Hepatocyte (in vitro differentiated cells): ENCODE data around the gene PNMA1. TPM values are rescaled to one million over a fixed set of nuclear protein-coding genes. Genes with fewer than 3 reads are reported as not detected.

Experiments used
- DNase-seq: peaks from one replicate; pipeline ENCODE4 v3.0.0-alpha.2; 2016; ENCODE audit warnings: low spot score
- H2AFZ ChIP-seq: fragments of 200-600 bp; sonication (generic); 2 replicates; pipeline ENCODE4 v1.6.0; 2016; ENCODE audit warnings: antibody characterized with exemption, mild to moderate bottlenecking
- H3K27ac ChIP-seq: fragments of 200-600 bp; sonication (generic); 2 replicates; pipeline ENCODE4 v1.5.1; 2016; ENCODE audit warnings: mild to moderate bottlenecking
- H3K27me3 ChIP-seq: fragments of 200-600 bp; sonication (generic); 2 replicates; pipeline ENCODE4 v1.6.1; 2016
- H3K36me3 ChIP-seq: fragments of 200-600 bp; sonication (generic); replicated peaks from 2 replicates; pipeline ENCODE4 v1.5.1; 2016; ENCODE audit warnings: low read depth; ENCODE audit not compliant: insufficient read depth
- H3K4me1 ChIP-seq: fragments of 200-600 bp; sonication (generic); 2 replicates; pipeline ENCODE4 v1.5.1; 2016; ENCODE audit warnings: mild to moderate bottlenecking, moderate library complexity; ENCODE audit not compliant: insufficient read depth
- H3K4me2 ChIP-seq: fragments of 200-600 bp; sonication (generic); 2 replicates; pipeline ENCODE4 v1.6.0; 2016
- H3K4me3 ChIP-seq: fragments of 200-600 bp; sonication (generic); 2 replicates; pipeline ENCODE4 v1.5.1; 2016; ENCODE audit warnings: mild to moderate bottlenecking
- H3K79me2 ChIP-seq: fragments of 200-600 bp; sonication (generic); 2 replicates; pipeline ENCODE4 v1.6.0; 2017; ENCODE audit warnings: mild to moderate bottlenecking
- H3K9me2 ChIP-seq: fragments of 200-600 bp; sonication (generic); replicated peaks from 2 replicates; pipeline ENCODE4 v1.6.0; 2017; ENCODE audit warnings: mild to moderate bottlenecking; ENCODE audit not compliant: insufficient read depth
- H3K9me3 ChIP-seq: fragments of 200-600 bp; sonication (generic); 2 replicates; pipeline ENCODE4 v1.5.1; 2016; ENCODE audit warnings: low read depth, mild to moderate bottlenecking
- H4K20me1 ChIP-seq: fragments of 200-600 bp; sonication (generic); 2 replicates; pipeline ENCODE4 v1.6.0; 2016; ENCODE audit warnings: mild to moderate bottlenecking; ENCODE audit not compliant: insufficient read depth, poor library complexity, severe bottlenecking
- CTCF ChIP-seq: fragments of 200-600 bp; sonication (generic); IDR thresholded peaks from 2 replicates; pipeline ENCODE4 v1.5.1; 2016; ENCODE audit warnings: antibody characterized with exemption, mild to moderate bottlenecking; ENCODE audit not compliant: poor library complexity
- EZH2 ChIP-seq: fragments of 200-600 bp; sonication (generic); IDR thresholded peaks from 2 replicates; pipeline ENCODE4 v1.6.1; 2016; ENCODE audit warnings: antibody characterized with exemption, mild to moderate bottlenecking, borderline replicate concordance
- EZH2phosphoT487 ChIP-seq: fragments of 200-600 bp; sonication (generic); IDR thresholded peaks from one replicate; pipeline ENCODE4 v1.6.1; 2018; ENCODE audit warnings: antibody characterized with exemption, mild to moderate bottlenecking, low read depth, moderate library complexity; ENCODE audit not compliant: unreplicated experiment, severe bottlenecking
- WGBS: methylation state at CpG from one replicate; pipeline ENCODE4 v1.1.6; 2016; ENCODE audit warnings: low lambda C conversion rate; ENCODE audit errors: missing lambda C conversion rate; 5-methylcytosine and 5-hydroxymethylcytosine counted together
- polyA plus RNA-seq: library from polyadenylated mRNA; unstranded; fragments of >200 nt; fragmentation: Nextera tagmentation; extraction: Ambion mirVana; gene quantifications from 2 replicates; pipeline ENCODE4 v1.2.1, GENCODE V29; 2016
- total RNA-seq: library from RNA; depleted of rRNA; stranded (reverse); fragments of >200 nt; gene quantifications from 2 replicates; pipeline ENCODE4 v1.2.3, GENCODE V29; 2014

Gene PNMA1
- total and polyA plus RNA-seq, 2 experiments from 2014 or later, result 27.3 to 45.7 TPM

- TF ChIP-seq EZH2 (no peak), EZH2phosphoT487 (no peak), CTCF (no peak)
- H3K27me3 ChIP-seq, result no peaks in the 10 kb centered on the region
- no peak overlapping the region for H2AFZ ChIP-seq
- H3K79me2 ChIP-seq, result peaks cover 99% of the 10 kb centered on the region
- no peak overlapping the region for H3K4me2 ChIP-seq
- H3K9me2 ChIP-seq, result no peaks in the 10 kb centered on the region
- H4K20me1 ChIP-seq, result peaks cover 100% of the 10 kb centered on the region
- H3K36me3 ChIP-seq, result no peaks in the 10 kb centered on the region
- no peak overlapping the region for H3K4me3 ChIP-seq
- H3K4me1 ChIP-seq, result peaks cover 77% of the 10 kb centered on the region
- peak overlapping the region; percentile 89 for H3K27ac ChIP-seq
- no peak for DNase-seq
- no peaks in the 10 kb centered on the region for H3K9me3 ChIP-seq
- WGBS, result 78% methylated on average over 7 of the region's 7 CpGs
These were observed 37.0 kb upstream of the PNMA1 start for GRCh38 chr14:73751157-73751691.

GRCh38 chr14:73750531-73750901 is 36.3 kb upstream of the PNMA1 start:
- H3K4me3 ChIP-seq, result no peak overlapping the region
- DNase-seq, result no peak
- H4K20me1 ChIP-seq, result peaks cover 100% of the 10 kb centered on the region
- whole genome bisulfite sequencing, result 72% methylated on average over 3 of the region's 3 CpGs
- peaks cover 99% of the 10 kb centered on the region for H3K79me2 ChIP-seq
- no peaks in the 10 kb centered on the region for H3K36me3 ChIP-seq
- H3K4me2 ChIP-seq, result peak overlapping the region; percentile 54
- peaks cover 77% of the 10 kb centered on the region for H3K4me1 ChIP-seq
- no peak overlapping the region for H2AFZ ChIP-seq
- H3K27me3 ChIP-seq, result no peaks in the 10 kb centered on the region
- H3K9me2 ChIP-seq, result no peaks in the 10 kb centered on the region
- H3K9me3 ChIP-seq, result no peaks in the 10 kb centered on the region
- H3K27ac ChIP-seq, result peak overlapping the region; percentile 60
- no peak for TF ChIP-seq EZH2
- no peak for TF ChIP-seq CTCF

DNA sequence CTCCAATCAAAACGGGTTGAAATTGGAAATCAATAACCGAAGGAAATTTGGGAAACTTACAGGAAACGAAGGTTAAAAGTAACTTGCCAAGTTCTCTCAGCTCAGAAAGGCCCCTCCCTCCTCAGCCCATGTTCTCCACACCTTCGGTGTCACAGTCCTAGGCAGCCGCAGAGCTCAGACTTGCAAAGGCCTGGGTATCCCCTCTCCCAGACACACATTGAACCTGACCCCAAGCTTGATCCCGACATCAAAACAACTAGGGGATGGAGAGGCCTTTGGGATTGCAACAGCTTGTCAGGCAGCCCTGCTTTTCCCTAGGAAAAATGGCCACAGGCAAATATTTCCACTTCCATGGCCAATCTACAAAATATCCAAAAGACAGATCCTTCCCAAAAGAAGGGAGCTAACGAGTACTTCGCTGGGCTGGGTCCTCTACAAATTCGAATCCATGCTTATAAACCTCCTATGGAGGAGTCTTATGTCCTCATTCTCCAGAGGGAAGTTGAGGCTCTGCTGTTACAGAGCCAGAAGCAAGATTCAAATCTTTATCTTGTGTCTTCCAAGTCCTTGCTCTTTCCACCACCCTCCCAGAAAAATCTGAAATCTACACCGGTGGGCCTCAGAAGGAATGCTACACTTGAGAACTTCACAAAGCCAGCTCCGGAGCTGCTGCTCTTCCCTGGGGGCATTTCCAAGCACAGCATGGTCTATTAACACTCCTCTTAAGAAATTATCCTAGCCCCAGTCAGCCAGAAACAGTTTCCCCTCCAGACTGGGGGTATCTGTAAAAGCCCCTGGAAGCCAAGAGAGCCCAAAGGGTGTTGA is 35.7 kb upstream of the PNMA1 start:
- H2AFZ ChIP-seq, result no peak overlapping the region
- peak; percentile 6 for DNase-seq
- no peaks in the 10 kb centered on the region for H3K36me3 ChIP-seq
- no peaks in the 10 kb centered on the region for H3K9me3 ChIP-seq
- no peaks in the 10 kb centered on the region for H3K27me3 ChIP-seq
- no peaks in the 10 kb centered on the region for H3K9me2 ChIP-seq
- H3K79me2 ChIP-seq, result peaks cover 99% of the 10 kb centered on the region
- H3K4me3 ChIP-seq, result no peak overlapping the region
- H3K4me2 ChIP-seq, result peak overlapping the region; percentile 54
- no peak for TF ChIP-seq EZH2phosphoT487
- TF ChIP-seq CTCF, result no peak
- no peak for TF ChIP-seq EZH2
- WGBS, result 69% methylated on average over 11 of the region's 11 CpGs
- peak overlapping the region; percentile 60 for H3K27ac ChIP-seq
- peaks cover 77% of the 10 kb centered on the region for H3K4me1 ChIP-seq
- peaks cover 100% of the 10 kb centered on the region for H4K20me1 ChIP-seq
